Activated CD4-positive, alpha-beta T cell treated with anti-CD3 and anti-CD28 coated beads, Interleukin-10, Interleukin-2, amounts not matched to agents 100 ng/mL and 50 ng/mL, durations not matched to agents 16 hours and 8 hours (primary cell): ENCODE results near the gene SYNPO.

ENCODE experiments used
- DNase-seq: peaks from one replicate; pipeline ENCODE4 v3.0.0-alpha.2; 2020

Gene SYNPO

DNA sequence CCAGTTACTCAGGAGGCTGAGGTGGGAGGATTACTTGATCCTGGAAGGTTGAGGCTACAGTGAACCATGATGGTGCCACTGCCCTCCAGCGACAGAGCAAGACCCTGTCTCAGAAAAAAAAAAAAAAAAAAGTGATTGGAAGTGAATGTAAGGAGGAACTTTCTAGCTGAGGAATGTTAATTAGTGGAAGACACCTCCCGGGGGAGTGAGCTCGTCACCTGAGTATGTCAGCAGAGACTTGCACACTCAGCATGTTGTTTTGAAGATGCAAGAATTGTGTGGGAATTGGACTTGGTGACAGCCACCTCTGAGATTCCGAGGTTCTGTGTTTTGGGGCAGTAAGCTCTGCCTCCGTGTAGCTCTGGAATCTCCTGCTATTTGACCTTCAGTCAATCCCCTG, 3.6 kb downstream of the SYNPO start:
- no peak for DNase-seq

DNA sequence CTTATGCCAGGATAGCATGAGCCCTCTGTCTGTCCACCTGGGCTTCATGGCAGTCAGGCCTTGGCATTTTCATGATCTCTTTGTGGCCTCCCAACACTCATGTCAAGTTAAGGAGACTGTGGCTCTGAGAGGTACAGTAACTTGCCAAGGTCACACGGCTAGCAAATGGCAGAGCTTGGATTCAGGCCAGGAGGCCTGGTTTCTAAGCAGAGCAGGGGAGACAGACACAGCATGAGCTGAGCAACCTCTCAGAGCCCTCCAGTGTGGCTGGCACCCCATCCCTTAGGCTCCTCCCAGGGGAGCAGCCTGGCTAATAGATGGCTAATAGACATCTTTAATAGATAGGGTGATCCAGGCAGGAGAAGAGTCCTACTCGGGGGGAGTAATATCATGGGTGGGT, 4.1 kb downstream of the SYNPO start:
- no peak for DNase-seq

DNA sequence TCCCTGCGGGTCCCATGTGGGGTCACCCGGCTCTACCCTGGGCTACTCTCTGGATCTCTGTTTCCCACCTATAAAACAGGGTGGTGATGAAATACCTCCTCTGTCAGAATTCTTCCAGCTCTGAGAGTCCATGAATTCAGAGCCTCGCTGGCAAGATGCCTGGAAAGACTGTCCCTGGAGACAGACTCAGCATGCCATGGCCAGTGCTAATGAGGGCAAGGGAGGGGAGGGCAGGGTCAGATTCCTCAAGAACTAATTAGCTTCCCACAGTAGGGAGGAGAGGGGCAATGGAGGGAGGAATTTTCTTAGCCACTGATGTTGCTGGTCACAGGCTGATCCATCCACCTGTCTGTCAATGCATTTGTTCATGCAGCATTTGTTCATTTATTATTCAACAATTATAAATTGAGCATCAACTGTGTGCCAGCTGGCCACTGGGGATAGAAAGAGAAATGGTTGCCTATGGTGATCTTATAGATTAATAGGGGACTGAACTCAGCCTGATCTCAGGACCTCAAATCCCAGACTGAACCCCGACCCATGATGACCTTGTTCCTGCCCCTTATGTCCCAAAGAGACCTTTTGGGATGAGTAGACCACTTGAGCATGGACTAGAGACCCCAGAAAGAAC, 4.7 kb downstream of the SYNPO start:
- DNase-seq, result no peak

DNA sequence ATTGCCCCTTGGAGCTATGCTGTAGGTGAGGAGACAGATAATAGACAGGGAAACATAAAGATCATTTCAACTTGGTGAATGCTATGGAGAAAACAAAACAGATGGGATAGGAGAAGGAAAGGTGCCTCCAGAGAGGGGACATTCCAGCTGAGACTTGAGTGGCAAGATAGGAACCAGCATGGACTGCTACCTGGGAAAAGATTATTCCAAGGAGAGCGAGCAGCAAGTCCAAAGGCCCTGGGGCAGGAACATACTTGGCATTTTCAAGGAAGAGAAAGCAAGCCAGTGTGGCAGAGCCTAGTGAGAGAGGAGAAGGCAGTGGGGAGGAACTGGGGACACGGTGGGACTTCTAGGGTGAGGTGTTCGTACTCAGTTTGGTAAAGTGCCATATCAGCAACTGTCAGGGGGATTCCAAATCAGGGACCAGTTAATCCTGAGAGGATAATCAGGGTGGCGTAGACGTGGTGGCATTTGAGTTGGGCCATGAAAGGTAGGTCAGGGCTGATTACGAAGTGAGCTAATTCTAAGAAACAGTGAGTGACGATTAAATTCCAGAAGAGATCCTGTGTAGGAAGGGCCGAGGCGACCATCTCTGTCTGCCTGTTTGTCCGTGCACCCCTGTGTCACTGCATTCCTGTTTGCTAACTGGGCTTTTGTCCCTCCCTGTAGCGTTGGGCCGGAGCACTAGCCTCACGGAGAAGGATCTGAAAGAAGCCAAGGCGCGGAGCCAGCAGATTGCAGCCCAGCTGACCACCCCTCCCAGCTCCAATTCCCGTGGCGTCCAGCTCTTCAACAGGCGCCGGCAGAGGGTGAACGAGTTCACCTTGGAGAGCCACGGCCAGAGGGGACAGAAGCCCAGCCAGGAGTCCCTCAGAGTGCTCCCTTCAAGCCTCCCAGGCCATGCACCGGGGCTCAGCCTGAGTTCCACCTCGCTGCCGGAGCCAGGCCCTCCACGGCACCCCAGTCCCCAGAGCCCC, 7.1 kb downstream of the SYNPO start:
- no peak for DNase-seq

DNA sequence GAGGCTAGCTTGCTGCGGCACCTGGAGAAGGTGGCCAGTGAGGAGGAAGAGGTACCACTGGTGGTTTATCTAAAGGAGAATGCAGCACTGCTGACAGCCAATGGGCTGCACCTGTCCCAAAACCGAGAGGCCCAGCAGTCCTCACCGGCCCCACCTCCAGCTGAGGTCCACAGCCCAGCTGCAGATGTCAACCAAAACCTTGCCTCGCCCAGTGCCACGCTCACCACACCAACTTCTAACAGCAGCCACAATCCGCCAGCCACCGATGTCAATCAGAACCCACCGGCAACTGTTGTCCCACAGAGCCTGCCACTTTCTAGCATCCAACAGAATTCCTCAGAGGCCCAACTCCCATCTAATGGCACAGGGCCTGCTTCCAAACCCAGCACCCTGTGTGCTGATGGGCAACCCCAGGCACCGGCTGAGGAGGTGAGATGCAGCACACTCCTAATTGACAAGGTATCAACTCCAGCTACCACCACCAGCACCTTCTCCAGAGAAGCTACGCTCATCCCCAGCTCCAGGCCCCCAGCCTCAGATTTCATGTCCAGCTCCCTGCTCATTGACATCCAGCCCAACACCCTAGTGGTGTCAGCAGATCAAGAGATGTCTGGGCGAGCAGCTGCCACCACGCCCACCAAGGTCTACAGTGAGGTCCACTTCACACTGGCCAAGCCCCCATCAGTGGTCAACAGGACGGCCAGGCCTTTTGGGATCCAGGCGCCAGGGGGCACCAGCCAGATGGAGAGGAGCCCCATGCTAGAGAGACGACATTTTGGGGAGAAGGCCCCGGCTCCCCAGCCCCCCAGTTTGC, 8.0 kb downstream of the SYNPO start:
- DNase-seq, result no peak

DNA sequence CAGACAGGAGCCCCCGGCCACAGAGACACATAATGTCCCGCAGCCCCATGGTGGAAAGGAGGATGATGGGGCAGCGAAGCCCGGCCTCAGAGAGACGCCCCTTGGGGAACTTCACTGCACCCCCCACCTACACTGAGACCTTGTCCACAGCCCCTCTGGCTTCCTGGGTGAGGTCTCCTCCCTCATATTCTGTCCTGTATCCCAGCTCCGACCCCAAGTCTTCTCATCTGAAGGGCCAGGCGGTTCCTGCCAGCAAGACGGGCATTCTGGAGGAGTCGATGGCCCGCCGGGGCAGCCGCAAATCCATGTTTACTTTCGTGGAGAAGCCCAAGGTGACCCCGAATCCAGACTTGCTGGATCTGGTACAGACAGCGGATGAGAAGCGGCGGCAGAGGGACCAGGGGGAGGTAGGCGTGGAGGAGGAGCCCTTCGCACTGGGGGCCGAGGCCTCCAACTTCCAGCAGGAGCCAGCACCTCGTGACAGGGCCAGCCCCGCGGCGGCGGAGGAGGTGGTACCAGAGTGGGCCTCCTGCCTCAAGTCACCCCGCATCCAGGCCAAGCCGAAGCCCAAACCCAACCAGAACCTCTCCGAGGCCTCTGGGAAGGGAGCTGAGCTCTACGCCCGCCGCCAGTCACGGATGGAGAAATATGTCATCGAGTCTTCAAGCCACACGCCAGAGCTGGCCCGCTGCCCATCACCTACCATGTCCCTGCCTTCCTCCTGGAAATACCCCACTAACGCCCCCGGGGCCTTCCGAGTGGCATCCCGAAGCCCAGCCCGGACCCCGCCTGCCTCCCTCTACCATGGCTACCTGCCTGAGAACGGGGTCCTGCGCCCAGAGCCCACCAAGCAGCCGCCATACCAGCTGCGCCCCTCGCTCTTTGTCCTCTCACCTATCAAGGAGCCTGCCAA, 8.9 kb downstream of the SYNPO start:
- DNase-seq, result no peak

DNA sequence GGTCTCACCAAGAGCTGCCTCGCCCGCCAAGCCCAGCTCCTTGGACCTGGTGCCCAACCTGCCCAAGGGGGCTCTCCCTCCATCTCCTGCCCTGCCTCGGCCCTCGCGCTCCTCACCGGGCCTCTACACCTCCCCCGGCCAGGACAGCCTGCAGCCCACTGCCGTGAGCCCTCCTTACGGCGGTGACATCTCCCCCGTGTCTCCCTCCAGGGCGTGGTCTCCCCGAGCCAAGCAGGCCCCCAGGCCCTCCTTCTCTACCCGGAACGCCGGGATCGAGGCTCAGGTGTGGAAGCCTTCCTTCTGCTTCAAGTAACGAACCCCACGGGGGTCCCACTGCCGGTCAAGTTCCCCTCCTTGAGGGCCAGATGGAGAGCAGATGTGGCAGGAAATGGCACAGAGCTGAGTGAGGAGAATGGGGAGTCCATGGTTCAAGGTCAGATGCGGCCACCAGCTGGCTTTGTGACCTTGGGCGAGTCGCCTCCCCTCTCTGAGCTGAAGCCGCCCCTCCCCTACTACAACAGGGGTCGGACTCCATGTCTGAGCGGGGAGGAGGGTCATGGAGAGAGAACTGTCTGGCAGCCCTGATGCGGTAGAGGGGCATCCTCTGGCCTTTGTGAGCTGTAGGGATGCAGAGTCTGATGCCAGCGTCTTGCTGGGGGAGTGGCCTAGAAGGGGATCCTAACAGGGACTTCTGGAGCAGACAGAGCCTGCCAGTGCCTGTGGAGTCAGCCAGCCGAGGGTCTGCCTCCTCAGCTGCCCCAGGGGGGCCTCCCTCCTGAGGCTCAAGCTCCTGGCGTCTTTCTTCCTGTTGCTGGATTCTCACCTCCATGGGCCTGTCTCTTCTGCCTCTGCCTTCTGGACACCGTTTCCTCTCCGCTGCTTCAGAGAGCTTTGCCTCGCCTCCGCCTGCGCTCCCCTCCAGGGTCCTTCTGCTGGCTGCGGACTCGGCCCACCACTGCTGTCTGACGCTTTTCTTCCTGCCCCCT, 9.9 kb downstream of the SYNPO start:
- DNase-seq, result no peak

DNA sequence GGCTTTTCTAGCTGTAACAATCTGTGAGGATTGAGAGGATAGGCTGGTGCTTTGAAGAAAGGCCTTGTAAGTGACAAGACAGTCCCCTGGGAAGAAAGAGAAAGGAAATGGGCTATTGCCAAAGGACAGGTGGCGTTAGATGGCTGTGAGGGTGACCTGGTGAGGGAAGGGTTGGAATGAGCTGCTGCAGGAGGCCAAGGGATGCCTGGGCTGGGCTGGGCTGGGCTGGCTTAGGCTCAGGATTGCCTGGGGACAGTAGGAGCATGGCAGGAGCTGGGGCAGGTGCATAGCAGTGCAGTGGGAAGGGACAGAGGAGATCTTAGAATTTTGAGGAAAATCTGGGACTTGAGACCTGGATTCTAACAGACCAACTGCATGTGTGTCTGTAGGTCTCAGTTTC, 10.9 kb downstream of the SYNPO start:
- no peak for DNase-seq

DNA sequence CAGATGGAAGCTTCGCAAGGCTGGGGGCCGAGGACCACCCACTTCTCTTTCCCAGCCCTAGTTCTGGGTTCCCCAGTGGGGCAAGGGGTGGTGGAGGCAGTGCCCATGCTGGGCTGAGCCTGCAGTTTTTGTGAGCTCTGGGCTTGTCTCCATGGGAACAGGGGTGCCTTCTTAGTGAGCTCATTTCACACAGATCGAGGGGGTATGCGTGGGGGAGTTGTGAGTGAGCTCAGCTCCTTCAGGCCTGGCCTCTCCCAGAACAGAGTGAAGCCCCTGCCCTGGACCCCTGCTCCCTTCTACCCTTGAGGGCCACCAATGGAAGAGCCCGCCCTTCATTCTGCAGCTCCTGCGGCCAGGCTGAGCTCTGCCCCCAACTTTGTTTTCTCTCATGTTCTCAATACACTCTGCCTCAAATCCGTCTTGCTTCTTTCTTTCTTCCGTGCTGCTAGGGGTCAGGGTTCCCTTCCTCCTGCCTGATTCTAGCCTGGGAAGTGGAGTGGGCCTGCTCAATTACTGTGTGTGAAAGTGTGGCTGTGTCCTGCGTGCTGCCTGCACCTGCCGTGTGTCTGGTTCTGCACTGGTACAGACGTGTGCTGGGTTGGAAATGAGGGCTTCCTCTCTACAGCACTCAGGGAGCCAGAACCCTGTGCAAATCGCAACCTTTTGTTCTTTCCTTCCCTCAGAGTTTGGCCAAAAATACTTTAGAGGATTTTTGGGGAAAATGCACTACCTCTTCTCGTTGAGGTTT, 11.6 kb downstream of the SYNPO start:
- no peak for DNase-seq

DNA sequence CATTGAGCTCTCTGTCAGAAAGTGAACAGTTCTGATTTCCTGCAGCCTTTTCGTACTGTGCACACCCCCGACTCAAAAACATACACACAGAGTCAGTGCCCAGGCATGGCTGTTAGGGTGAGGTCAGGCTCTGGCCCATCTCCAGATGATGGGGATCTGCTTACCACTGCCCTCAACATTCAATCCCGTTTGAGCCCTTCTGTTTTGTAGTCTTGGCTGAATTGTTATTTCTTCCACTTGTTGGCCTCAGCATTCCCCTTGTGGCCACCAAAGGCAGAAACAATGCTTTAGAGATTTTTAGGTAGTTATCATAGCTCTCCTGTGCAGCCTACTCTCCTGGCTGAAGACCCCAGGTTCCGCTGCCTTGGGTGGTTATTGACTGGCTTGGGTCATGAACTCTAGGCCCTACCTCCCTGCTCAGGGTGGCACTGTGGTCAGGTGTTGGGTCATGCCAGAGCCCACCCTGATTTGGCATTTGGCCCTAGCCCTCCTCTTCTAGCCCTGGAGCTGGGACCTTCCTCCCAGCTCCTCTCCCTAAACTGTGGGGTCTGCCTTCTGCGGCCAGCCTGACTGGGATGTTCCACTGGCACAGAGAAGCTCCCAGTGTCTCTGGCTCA, 12.8 kb downstream of the SYNPO start:
- DNase-seq, result no peak

DNA sequence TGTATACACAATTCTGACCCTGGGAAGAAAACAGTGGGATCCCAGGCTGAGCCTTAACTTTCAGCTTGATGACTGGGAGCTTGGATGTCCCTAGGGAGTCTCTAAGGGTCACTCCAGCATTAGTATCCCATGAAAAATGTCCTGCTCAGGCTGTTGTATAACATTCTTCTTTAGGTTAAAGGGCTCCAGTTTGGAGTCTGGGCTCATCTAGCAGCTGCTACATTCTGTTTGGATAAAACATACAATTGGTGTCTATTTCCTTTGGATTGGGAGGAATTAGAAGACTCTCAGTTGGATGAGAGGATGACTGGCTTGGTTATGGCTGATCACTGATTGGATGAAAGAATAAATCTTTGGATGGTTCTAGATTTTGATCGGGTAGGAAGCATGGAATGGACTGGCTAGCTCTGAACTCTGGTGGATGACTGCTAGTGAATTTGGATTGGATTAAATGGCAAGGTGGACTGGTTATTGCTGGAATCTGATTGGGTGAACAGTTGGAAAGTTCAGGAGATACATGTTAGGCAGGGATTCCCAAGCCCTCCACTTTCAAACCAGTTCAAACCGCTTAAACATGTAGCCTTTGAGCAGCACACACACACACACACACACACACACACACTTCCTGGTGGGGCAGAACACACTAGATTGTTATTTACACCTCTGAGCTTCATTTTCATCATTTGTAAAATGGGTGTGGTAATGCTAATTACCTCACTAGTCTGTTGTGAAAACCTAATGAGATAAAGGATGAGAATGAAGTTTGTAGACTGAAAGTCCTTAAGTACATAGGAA, 13.5 kb downstream of the SYNPO start:
- no peak for DNase-seq

DNA sequence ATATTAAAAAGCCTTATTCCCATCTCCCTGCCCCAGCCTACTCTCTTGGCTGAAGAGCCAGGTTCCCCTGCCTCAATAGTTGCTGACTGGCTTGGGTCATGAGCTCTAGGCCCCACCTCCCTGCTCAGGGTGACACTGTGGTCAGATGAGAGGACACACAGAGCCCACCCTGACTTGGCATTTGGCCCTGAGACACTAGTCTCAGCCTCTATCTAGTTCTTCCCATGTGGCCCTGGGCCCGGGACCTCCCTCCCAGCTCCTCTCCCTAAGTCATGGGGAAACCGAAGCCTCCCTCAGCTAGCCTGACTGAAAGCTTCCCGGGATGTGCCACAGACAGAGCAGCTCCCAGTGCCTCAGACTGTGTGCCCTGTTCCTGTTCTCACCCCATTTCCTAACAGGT, 14.8 kb downstream of the SYNPO start:
- no peak for DNase-seq

DNA sequence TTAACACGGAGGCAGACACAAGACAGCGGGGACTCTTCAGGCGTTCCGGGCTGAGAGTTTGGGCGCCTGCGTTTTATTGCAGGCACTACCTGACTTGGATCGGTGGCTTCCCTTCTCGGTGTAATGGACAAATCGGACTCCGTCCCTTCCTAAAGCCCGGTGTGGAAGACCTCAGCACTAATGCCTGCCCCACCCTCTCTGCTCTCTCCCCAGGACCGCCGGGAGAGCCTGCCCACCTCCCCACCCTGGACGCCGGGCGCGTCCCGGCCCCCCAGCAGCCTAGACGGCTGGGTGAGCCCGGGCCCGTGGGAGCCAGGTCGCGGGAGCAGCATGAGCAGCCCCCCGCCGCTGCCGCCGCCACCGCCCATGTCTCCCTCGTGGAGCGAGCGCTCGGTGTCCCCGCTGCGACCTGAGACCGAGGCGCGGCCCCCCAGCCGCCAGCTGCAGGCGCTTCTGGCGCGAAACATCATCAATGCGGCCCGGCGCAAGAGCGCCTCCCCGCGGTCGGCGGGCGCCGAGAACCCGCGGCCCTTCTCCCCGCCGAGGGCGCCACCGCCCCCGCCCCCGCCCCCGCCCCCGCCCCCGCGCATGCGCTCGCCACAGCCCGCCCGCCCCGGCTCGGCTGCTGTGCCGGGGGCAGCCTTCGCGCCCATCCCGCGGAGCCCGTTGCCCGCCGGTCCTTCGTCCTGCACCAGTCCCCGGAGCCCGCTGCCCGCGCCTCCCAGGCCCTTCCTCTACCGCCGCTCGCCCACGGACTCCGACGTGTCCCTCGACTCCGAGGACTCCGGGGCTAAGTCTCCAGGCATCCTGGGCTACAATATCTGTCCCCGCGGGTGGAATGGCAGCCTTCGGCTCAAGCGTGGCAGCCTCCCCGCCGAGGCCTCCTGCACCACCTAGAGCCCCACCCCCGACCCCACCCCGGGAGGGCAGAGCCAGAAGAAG, 16.0 kb downstream of the SYNPO start:
- peak; percentile 83 for DNase-seq

DNA sequence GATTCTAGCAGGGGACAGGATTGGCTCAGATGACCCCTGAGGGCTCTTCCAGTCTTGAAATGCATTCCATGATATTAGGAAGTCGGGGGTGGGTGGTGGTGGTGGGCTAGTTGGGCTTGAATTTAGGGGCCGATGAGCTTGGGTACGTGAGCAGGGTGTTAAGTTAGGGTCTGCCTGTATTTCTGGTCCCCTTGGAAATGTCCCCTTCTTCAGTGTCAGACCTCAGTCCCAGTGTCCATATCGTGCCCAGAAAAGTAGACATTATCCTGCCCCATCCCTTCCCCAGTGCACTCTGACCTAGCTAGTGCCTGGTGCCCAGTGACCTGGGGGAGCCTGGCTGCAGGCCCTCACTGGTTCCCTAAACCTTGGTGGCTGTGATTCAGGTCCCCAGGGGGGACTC, 17.7 kb downstream of the SYNPO start:
- no peak for DNase-seq

DNA sequence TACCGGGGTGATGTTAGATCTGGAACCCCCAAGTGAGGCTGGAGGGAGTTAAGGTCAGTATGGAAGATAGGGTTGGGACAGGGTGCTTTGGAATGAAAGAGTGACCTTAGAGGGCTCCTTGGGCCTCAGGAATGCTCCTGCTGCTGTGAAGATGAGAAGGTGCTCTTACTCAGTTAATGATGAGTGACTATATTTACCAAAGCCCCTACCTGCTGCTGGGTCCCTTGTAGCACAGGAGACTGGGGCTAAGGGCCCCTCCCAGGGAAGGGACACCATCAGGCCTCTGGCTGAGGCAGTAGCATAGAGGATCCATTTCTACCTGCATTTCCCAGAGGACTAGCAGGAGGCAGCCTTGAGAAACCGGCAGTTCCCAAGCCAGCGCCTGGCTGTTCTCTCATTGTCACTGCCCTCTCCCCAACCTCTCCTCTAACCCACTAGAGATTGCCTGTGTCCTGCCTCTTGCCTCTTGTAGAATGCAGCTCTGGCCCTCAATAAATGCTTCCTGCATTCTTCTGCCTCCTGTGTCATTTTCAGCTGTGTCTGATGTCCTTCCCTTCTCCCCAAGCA, 18.3 kb downstream of the SYNPO start:
- no peak for DNase-seq

DNA sequence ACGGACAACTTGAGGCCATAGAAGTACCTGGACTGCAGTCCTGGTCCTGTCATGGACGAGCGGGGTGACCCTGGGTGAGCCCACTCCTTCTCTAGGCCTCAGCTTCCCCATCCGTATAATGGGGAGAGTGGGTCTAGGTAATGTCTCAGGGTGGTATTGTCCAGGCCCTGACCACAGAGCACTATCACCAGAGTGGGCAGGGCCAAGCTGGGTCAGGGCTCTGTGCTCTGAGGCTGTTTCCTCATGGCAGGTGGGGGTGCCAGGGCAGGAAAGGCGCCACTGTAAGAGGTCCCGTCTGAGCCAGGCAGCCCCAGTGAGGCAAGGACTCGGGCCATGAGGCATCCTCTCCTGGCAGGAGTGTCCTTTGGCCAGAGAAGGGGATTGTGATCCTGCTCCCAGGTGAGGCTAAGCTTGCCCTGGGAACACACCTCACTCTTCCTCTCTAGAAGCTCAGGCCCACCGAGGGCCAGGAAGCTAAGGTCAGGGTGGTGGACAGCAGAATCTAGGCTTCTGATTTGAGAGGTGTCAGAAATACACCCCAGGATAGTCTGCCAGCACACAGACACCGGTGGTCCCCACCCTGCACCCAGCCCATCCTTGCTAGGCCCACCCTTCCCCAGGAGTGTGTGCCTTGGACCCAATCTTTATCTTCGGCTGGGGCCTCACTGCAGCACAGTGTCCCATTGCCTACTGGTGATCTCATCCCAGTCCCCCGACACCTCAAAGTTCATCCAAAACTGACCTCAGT, 19.1 kb downstream of the SYNPO start:
- DNase-seq, result no peak
